Mammary epithelial cell (primary cell): ENCODE data around the gene NUTF2.

Experiments used
- EZH2 ChIP-seq: IDR thresholded peaks from 2 replicates; pipeline ENCODE4 v1.6.1; 2012; ENCODE audit warnings: low read length, inconsistent platforms, borderline replicate concordance
- TF ChIP-seq, protein P1 (sequence below), 2 donors: IDR thresholded peaks in 1 of 2; conservative IDR thresholded peaks in 1 of 2; 2 replicates each; pipeline ENCODE4 v1.5.1; 2011 to 2012; ENCODE audit warnings: inconsistent platforms in 2 of 2, low read length in 2 of 2, mild to moderate bottlenecking in 2 of 2, control low read depth in 1 of 2, low read depth in 1 of 2; ENCODE audit not compliant: insufficient read depth in 1 of 2; ENCODE audit errors: extremely low read depth in 1 of 2

DNA sequence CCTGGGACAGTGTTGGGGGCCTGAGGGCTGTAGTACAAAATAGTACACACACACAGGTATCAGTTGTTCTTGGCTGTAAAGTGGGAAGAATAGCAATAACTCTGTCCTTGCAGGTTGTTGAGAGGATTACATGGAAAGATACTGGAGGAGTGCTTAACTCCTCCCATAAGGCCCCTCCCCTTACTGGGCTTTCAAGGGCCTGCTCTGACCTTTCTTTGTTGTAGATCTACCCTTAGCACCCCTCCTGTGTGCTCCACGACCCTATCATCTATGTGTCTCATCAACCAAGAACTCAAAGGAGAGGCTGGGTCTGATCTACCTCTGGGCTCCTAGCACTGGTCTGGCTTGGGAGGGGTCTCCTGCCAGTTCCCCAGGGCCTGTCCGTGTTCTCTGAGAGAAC is 17.9 kb downstream of the NUTF2 start:
- TF ChIP-seq, protein P1, sequence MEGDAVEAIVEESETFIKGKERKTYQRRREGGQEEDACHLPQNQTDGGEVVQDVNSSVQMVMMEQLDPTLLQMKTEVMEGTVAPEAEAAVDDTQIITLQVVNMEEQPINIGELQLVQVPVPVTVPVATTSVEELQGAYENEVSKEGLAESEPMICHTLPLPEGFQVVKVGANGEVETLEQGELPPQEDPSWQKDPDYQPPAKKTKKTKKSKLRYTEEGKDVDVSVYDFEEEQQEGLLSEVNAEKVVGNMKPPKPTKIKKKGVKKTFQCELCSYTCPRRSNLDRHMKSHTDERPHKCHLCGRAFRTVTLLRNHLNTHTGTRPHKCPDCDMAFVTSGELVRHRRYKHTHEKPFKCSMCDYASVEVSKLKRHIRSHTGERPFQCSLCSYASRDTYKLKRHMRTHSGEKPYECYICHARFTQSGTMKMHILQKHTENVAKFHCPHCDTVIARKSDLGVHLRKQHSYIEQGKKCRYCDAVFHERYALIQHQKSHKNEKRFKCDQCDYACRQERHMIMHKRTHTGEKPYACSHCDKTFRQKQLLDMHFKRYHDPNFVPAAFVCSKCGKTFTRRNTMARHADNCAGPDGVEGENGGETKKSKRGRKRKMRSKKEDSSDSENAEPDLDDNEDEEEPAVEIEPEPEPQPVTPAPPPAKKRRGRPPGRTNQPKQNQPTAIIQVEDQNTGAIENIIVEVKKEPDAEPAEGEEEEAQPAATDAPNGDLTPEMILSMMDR (conservative IDR thresholded peaks at IDR 0.05 in 1 of 2, IDR thresholded peaks at IDR 0.05 in 1 of 2; ENCODE audit: extremely low read depth in 1 of 2, insufficient read depth in 1 of 2, low read depth in 1 of 2, low read length in 2 of 2): no peak
- TF ChIP-seq EZH2: no peak
